Stimulated activated CD4-positive, alpha-beta T cell treated with anti-CD3 and anti-CD28 coated beads, Interleukin-12 subunit alpha, Interleukin-12 subunit beta, amount 100 ng/mL, for 4 hours (primary cell): ENCODE measurements around the gene PIH1D1.

ENCODE experiments used
- DNase-seq: peaks from one replicate; pipeline ENCODE4 v3.0.0-alpha.2; 2020

Gene PIH1D1

DNA sequence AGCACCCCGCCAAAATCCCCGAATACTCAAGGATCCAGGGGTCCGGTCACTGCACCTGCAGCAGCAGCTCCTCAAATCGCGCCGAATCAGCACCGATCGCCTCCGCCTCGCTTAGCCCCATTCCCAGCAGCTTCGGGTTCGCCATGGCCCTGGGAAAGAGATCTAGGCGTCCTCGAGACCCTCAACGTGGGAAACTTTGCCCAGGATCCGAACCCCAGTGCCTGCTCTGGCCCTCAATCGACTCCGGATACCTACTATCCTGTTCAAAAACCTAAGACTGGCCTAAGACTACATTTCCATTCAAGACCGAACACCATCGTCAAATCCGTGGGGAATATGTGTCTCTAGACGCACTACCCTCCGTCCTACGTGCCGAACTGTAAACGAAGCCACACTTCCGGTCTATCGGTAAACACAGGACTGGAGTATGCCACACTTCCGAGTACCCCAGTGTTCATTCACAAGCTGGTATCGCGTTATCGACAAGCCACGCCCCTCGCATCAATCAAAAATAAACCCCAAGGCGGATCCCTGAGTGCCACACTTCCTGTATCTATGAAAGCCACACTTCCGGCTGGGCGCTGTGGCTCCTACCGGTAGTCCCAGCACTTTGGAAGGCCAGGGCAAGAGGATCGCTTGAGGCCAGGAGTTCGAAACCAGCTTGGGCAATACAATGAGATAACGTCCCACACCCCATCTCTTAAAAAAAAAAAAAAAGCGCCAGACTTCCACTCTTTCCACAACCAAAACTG, at the start of gene PIH1D1:
Gene PIH1D1, minus strand, starts transcription at position 385 of the 752 bp plus-strand sequence. Its CDS starts 240 bp downstream, at position 145.
- DNase-seq, result peak; percentile 87

GRCh38 chr19:49499030-49499670, 47.5 kb upstream of the PIH1D1 start:
- DNase-seq, result no peak

- DNase-seq, result no peak
These were observed 46.9 kb upstream of the PIH1D1 start for GRCh38 chr19:49498475-49498874.

DNA sequence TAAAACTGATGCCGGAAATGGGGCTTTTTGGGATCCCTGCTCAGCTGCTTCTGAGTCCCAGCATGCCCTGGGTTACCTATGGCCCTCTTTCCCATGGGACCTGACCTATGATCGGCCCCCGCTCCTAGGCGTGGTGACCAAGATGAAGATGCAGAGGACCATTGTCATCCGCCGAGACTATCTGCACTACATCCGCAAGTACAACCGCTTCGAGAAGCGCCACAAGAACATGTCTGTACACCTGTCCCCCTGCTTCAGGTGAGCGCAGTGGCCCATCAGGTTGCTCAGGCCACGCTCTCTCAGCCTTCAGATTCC, 46.1 kb upstream of the PIH1D1 start:
- no peak for DNase-seq

DNA sequence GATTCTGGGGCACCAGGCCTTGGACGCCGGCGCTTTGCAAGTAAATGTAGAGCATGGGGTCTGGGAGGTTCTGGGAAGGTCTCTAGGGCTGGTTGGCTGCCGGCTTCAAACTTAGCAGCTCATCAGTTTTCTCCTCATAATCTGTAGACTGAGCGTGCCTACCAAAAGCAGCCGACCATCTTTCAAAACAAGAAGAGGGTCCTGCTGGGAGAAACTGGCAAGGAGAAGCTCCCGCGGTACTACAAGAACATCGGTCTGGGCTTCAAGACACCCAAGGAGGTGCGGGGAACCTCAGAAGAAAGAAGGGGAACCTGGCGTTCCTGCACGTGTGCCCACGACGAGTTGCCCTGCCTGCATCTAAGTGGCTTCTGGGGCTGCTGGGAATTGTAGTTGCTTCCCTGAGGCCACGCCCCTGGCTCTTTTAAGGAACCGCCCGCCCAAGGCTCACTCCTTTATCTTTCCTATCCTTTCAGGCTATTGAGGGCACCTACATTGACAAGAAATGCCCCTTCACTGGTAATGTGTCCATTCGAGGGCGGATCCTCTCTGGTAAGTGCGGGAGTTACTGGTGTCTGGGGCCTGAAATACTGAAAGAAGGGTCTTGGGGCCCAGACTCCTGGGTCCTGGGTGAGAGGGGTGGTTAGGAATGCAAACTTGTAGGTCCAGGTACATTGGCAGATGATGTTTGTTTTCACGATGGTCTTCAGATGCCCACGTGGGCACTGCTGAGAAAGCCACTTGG, 45.6 kb upstream of the PIH1D1 start:
- DNase-seq, result peak; percentile 70

- DNase-seq, result no peak
These were observed 45.0 kb upstream of the PIH1D1 start for GRCh38 chr19:49496574-49497008.

GRCh38 chr19:49492573-49493405, 41.2 kb upstream of the PIH1D1 start:
- DNase-seq, result no peak

- no peak for DNase-seq
These were observed 40.4 kb upstream of the PIH1D1 start for GRCh38 chr19:49491804-49492572.

DNA sequence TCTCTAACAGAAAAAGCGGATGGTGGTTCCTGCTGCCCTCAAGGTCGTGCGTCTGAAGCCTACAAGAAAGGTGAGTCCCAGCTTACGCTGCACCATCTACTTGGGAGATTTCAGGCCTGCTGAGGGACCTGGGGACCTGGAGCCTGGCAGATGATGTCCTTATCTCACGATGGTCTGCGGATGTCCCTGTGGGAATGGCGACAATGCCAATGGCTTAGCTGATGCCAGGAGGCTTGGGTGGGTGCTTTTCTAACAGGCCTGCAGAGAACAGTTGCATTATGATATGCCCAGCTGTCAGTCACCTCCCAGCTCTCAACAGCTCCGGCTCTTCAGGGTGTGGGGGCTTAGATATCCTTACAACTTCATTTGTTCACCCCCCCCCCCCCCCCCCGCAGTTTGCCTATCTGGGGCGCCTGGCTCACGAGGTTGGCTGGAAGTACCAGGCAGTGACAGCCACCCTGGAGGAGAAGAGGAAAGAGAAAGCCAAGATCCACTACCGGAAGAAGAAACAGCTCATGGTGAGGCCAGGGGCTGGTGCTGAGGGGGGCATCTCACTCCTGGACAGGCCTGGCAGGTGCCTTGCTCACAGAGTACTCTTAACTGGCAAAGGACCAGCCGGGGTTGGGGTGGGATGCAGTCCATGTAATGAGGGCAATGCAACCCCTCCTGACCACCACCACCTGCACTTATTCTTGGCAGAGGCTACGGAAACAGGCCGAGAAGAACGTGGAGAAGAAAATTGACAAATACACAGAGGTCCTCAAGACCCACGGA, 39.6 kb upstream of the PIH1D1 start:
- DNase-seq, result no peak

DNA sequence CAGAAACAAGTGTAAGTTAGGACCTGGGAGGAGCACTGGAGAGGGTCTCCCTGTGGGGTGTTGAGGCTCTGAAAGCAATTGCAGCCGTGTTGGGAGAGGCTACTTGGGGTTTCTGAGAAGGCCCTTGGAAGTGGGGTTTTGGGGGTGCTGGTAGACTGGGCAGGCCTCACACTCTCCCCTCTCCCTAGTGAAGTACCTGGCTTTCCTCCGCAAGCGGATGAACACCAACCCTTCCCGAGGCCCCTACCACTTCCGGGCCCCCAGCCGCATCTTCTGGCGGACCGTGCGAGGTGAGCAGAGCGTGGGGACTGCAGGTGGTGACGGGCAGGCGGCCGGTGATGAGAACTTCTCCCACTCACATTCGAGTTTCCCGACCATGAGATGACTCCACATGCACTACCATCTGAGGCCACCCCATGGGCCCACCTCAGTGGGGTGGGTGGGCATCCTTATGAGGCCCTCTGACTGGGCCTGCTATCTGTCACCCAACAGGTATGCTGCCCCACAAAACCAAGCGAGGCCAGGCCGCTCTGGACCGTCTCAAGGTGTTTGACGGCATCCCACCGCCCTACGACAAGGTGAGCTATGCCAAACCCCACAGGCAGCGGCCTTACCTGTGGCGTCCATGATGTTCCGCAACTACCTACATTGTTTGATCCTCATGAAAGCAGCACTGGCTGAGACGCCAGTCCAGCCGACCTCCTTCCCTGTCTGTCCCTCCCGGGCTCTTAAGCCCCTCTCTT, 38.8 kb upstream of the PIH1D1 start:
- no peak for DNase-seq

DNA sequence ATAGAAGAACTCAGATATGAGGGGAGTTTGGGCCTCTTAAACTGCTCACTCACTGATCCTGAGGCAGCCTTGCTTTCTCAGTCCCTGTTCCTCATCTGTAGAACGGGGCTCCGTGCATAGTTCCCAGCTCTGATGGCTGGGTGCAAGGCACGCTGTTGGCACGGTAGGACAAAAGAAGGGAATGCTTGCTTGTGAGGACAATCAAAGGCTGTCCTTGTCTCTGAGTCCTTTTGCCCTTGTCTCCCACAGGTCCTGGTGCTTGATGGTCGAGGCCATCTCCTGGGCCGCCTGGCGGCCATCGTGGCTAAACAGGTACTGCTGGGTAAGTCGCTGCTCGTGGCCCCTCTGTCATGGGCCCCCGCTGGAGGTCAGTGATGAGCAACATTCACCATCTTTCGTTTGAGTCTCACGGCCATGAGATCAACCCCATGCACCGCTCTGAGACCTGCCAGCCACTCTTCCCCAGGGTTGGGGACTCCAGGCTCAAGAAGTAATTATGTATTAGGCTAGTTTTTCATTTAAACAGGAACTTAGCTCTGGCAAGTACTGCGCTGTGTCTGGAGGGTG, 38.1 kb upstream of the PIH1D1 start:
- no peak for DNase-seq

DNA sequence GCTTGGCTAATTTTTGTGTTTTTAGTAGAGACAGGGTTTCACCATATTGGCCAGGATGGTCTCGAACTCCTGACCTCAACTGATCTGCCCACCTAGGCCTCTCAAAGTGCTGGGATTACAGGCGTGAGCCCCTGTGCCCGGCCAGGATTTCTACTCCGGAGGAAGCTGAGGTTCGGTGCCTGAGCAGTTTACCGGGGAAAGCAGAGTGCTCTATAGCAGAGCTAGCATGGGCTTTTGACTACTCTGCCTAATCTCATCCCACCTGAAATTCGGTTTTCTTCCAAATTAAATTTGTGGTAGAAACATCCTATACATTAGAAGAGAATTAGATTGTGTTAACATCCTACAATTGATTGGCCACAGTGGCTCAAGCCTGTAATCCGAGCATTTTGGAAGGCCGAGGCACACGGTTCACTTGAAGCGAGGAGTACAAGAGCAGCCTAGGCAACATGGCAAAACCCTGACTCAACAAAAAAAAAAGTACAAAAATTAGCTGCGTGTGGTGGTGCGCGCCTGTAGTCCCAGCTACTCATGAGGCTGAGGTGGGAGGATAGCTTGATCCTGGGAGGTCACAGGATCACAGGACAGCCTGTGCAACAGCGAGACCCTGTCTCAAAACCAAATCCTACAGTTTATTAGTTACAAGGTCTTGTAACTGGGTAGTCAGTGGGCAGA, 37.4 kb upstream of the PIH1D1 start:
- no peak for DNase-seq

GRCh38 chr19:49488046-49488862, 36.6 kb upstream of the PIH1D1 start:
- no peak for DNase-seq

DNA sequence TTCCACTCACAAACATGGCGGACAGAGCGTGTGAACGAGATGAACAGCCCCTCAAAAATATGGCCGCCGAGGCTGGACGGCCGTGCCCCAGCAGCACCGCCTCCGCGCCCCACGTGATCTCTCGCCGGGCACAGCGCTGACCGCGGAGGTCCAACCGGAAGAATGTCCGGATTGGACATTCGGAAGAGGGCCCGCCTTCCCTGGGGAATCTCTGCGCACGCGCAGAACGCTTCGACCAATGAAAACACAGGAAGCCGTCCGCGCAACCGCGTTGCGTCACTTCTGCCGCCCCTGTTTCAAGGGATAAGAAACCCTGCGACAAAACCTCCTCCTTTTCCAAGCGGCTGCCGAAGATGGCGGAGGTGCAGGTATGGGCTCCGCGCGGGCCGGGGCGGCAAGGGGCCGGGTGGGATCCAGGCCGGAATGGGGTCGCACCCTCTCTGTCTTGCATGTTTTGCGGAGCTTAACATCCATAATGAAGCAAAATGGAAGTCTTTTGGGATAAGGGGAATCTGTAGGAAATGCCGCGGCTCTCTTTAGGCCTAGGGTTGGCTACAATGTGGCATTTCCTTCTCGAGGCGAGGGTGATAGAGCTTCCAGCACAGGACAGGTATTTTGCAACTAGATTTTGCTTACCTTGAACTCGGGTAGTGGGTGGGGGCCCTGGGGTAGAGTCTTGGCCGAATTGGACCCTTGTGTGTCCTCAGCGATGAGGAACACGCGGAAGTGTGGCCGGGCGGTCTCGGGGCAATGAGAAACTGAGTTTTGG, 35.8 kb upstream of the PIH1D1 start, which contains the start of gene RPL13A:
Gene RPL13A, plus strand, starts transcription at position 332 of the 769 bp plus-strand sequence. Its CDS starts 22 bp downstream, at position 354.
- DNase-seq, result peak; percentile 100

GRCh38 chr19:49486710-49487276, 35.2 kb upstream of the PIH1D1 start:
- DNase-seq, result no peak

DNA sequence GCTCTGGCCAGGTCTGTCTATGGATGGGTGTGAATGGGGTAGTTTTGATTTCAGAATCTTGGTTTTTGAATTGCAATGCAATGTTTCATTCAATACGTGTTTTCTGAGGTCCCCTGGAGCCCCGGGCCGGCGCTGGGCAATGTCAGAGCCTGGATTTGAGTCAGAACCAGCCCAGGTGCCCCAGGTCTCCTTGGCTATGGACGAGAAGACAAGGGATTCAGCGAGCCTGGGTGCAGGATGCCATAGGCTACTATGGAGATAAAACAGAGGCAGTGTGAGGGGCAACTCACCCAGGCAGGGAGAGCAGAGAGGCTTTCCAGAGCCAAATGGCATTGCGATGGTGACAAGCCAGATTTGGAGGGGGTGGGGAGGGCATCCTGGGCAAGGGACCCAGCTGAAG, 34.6 kb upstream of the PIH1D1 start:
- DNase-seq, result no peak

DNA sequence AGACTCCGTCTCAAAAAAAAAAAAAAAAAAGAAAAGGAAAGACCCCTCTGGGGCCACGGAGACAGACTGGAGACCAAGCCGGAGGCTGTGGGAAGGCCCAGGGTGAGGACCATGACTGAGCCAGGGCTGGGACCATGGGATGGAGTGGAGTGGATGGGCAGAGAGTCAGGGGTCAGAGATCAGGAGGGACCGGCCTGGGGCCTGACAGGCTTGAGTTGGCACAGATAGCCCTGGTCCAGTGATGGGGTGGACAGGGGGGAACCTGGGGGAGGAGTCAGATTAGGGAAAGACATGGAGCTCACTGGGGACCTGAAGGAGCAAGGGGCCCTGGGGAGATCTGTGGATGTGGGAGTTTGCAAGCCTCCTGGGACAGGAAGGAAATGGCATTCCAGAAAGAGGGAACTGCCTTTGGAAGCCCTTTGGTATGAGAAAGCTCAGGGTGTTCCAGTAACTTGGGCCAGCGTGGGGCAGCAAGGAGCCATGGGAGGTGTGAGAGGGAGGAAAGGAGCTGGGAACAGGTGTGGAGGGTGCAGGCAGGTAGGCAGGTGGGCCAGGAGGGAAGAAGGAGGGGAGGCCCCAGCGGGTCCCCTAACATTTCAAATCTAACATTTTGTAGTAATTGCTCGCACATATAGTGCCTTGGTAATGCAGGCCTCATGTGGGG, 29.5 kb upstream of the PIH1D1 start:
- DNase-seq, result no peak
